Esophagus (tissue), 2 donors: Measurements from ENCODE around the gene RIMBP2. TPM values are rescaled to one million over a fixed set of nuclear protein-coding genes. Genes with fewer than 3 reads are reported as not detected.

Source experiments
- H3K27ac ChIP-seq, 2 donors: one replicate each; pipeline ENCODE4 v1.5.1; 2013; ENCODE audit warnings: low read depth in 2 of 2, mild to moderate bottlenecking in 2 of 2, inconsistent platforms in 1 of 2, low read length in 1 of 2, moderate library complexity in 1 of 2
- H3K27me3 ChIP-seq, 2 donors: one replicate each; pipeline ENCODE4 v1.6.1; 2013; ENCODE audit warnings: low read length in 2 of 2, control low read depth in 1 of 2, mild to moderate bottlenecking in 1 of 2; ENCODE audit not compliant: insufficient read depth in 2 of 2, control insufficient read depth in 1 of 2
- H3K36me3 ChIP-seq, 2 donors: one replicate each; pipeline ENCODE4 v1.6.1; 2013; ENCODE audit warnings: low read length in 1 of 2; ENCODE audit not compliant: control insufficient read depth in 2 of 2, insufficient read depth in 2 of 2
- H3K4me1 ChIP-seq, 2 donors: one replicate each; pipeline ENCODE4 v1.6.1; 2013; ENCODE audit warnings: low read length in 1 of 2; ENCODE audit not compliant: control insufficient read depth in 2 of 2, insufficient read depth in 2 of 2
- H3K4me3 ChIP-seq, 2 donors: one replicate each; pipeline ENCODE4 v1.5.1; 2013; ENCODE audit warnings: low read length in 2 of 2, mild to moderate bottlenecking in 2 of 2, low read depth in 1 of 2, moderate library complexity in 1 of 2
- H3K9me3 ChIP-seq, 2 donors: one replicate each; pipeline ENCODE4 v1.6.1; 2013; ENCODE audit warnings: mild to moderate bottlenecking in 2 of 2, low read depth in 1 of 2, low read length in 1 of 2, moderate library complexity in 1 of 2; ENCODE audit not compliant: control insufficient read depth in 2 of 2, insufficient read depth in 1 of 2
- WGBS, 2 donors: extraction: QIAGEN DNeasy Blood & Tissue Kit; methylation state at CpG; one replicate each; pipeline ENCODE4 v1.1.7; 2013; 5-methylcytosine and 5-hydroxymethylcytosine counted together
- polyA plus RNA-seq, 2 donors: library from polyadenylated mRNA; stranded (reverse); fragments of 200-250 nt; gene quantifications; one replicate each; pipeline ENCODE4 v1.2.3, GENCODE V29; 2013
- donor health status: healthy with polysubstance abuse.
- donor health status: Bipolar disorder and iron deficiency.

RIMBP2 gene
- polyA plus RNA-seq, 2 donors, result 0.20 to 0.69 TPM

DNA sequence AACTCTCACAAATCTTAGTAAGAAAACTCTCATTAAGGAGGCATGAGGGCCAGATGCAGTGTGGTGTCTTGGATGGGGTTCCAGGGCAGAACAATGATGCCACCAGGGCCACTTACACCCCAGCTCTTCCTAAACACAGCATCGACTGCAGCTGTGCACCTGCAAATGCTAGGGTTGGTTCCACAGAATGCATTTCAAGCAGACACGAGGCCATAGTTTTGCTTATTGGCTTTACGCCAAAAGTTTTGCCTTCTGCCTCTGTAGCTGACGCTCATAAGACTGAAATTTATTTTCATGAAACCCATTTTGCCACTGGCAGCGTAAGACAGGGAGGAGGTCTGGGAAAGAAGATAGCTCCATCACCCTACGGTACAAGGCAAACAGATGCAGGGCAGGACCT is 179.0 kb downstream of the RIMBP2 start:
- no peak overlapping the region for H3K27ac ChIP-seq
- H3K27me3 ChIP-seq, result no peaks in the 10 kb centered on the region
- peaks cover 2 to 4% of the 10 kb centered on the region in 2 donors for H3K9me3 ChIP-seq
- H3K36me3 ChIP-seq, result no peaks in the 10 kb centered on the region
- H3K4me3 ChIP-seq, result no peak overlapping the region
- WGBS, 2 donors, result 71 to 81% methylated on average over 6 of the region's 6 CpGs
- H3K4me1 ChIP-seq, result no peaks in the 10 kb centered on the region

- no peaks in the 10 kb centered on the region for H3K27me3 ChIP-seq
- H3K9me3 ChIP-seq, result peaks cover 0 to 4% of the 10 kb centered on the region in 2 donors
- H3K4me1 ChIP-seq, result no peaks in the 10 kb centered on the region
- no peaks in the 10 kb centered on the region for H3K36me3 ChIP-seq
- H3K27ac ChIP-seq, result no peak overlapping the region
- no peak overlapping the region for H3K4me3 ChIP-seq
Observed at GRCh38 chr12:130530429-130530828, 185.7 kb downstream of the RIMBP2 start.

DNA sequence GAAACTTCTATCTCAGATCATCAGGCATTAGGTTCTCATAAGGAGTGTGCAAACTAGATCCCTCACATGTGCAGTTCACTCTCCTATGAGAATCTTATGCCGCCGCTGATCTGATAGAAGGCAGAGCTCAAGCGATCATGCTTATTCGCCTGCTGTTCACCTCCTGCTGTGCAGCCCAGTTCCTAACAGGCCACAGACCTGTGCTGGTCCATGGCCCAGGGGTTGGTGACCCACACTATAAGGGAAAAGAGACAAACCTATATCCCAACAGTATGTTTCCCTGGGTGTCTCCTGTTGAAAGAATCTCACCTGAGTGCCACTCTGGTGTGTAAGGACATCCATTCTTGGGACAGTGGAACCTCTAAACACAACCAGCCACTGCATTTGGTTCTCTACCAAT is 186.3 kb downstream of the RIMBP2 start:
- no peak overlapping the region for H3K4me3 ChIP-seq
- H3K27me3 ChIP-seq, result no peaks in the 10 kb centered on the region

DNA sequence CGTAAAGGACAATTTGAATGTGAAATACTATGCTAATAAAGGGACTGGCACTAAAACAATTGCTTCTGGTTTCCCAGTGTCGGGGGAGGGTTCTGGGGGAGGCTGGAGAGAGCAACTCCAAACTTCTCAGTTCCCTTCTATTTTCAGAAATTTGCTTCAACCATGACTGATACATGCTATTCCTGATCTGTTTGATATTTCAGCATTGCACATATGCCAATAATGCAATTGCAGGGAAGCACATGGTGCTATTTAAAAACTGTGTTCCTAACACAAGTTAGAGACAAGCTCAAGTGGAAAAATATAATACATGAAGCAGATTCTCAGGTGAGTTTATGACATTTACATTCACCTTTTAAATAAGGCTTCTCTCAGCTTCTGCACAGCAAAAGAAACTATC is 188.9 kb downstream of the RIMBP2 start:
- Histone ChIP-seq H3K27me3 (no peaks in the 10 kb centered on the region), H3K4me1 (no peaks in the 10 kb centered on the region), H3K9me3 (no peaks in the 10 kb centered on the region), H3K36me3 (no peaks in the 10 kb centered on the region), H3K27ac (no peak overlapping the region), H3K4me3 (no peak overlapping the region)
- WGBS, 2 donors, result 28 to 31% methylated on average over 2 of the region's 2 CpGs

More for the DNA sequence above, 186.3 kb downstream of the RIMBP2 start:
- WGBS, 2 donors, result 95% methylated on average over 4 of the region's 4 CpGs
- Histone ChIP-seq H3K36me3 (no peaks in the 10 kb centered on the region), H3K9me3 (peaks cover 0 to 3% of the 10 kb centered on the region in 2 donors), H3K27ac (no peak overlapping the region), H3K4me1 (no peaks in the 10 kb centered on the region)

DNA sequence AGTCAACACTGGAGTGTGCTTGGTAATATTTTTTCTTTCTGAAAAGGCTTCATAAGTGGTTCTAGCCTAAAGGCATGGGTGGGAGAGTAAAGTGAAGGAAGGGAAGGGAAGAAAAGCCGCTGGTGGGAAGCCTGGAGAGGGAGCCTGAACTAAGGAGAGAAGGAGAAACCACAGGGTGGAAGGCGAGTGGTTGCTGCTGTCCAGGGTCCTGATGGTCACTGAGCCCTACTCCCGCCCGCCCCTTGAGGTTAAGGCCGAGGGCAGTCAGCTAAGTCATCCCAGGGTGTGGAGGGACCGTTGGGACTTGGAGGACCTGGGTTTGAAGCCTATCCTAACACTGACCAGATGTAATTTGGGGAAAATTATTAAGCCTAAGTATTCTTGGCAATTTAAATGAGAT is 189.3 kb downstream of the RIMBP2 start:
- no peaks in the 10 kb centered on the region for H3K9me3 ChIP-seq
- H3K27ac ChIP-seq, result no peak overlapping the region
- H3K27me3 ChIP-seq, result no peaks in the 10 kb centered on the region
- WGBS, 2 donors, result 9 to 20% methylated on average over 6 of the region's 6 CpGs
- H3K36me3 ChIP-seq, result no peaks in the 10 kb centered on the region
- no peak overlapping the region for H3K4me3 ChIP-seq
- H3K4me1 ChIP-seq, result no peaks in the 10 kb centered on the region

- Histone ChIP-seq H3K36me3 (no peaks in the 10 kb centered on the region), H3K9me3 (no peaks in the 10 kb centered on the region), H3K4me3 (no peak overlapping the region), H3K27me3 (no peaks in the 10 kb centered on the region), H3K27ac (no peak overlapping the region), H3K4me1 (no peaks in the 10 kb centered on the region)
- WGBS, 2 donors, result 79 to 84% methylated on average over 9 to 10 of the region's 10 CpGs
Observed at GRCh38 chr12:130525384-130526172, 190.5 kb downstream of the RIMBP2 start.

DNA sequence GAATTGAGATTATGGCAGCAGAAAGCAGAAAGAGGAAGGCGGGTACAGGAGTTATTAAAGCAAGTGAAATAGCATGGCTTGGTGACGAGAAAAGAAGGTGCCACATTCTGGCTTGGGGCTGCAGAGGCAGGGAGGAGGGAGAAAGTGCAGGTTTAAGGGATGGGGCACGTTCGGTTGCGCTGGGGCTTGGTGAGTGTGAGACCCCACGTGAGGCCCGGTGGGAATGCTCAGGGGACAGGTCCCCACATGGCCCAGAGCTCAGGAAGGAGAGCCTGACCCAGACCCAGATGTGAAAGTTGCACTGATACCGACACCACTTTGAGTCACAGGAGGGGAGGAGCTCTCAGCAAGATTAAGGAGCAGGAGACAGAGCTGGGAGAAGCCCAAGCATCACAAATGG is 191.3 kb downstream of the RIMBP2 start:
- WGBS, 2 donors, result 75 to 81% methylated on average over 8 of the region's 8 CpGs
- Histone ChIP-seq H3K4me3 (no peak overlapping the region), H3K9me3 (no peaks in the 10 kb centered on the region), H3K27ac (no peak overlapping the region), H3K27me3 (no peaks in the 10 kb centered on the region), H3K4me1 (no peaks in the 10 kb centered on the region), H3K36me3 (no peaks in the 10 kb centered on the region)

GRCh38 chr12:130523863-130524614 is 192.1 kb downstream of the RIMBP2 start:
- Histone ChIP-seq H3K27me3 (no peaks in the 10 kb centered on the region), H3K36me3 (no peaks in the 10 kb centered on the region), H3K4me3 (no peak overlapping the region), H3K27ac (no peak overlapping the region), H3K9me3 (no peaks in the 10 kb centered on the region), H3K4me1 (no peaks in the 10 kb centered on the region)
- WGBS, 2 donors, result 64 to 75% methylated on average over 9 of the region's 9 CpGs

DNA sequence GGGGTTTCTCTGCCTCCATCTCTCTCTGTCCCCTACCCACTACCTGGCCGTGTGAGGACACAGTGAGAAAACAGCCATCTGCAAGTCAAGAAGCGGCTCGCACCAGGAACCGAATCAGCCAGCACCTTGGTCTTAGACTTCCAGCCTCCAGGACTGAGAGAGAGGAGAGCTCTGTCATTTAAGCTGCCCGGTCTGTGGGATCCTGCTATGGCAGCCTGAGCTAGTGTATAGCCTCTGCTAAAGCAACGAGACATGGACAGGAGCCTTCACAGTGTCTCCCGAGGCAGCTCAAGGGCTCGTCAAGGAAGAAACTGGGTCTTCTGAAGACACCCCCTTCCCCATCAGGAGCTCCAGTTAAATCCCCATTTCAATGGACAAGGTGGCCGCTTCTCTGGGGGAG is 192.9 kb downstream of the RIMBP2 start:
- H3K27ac ChIP-seq, result no peak overlapping the region
- H3K36me3 ChIP-seq, result no peaks in the 10 kb centered on the region
- WGBS, 2 donors, result 78 to 86% methylated on average over 9 of the region's 9 CpGs
- H3K4me3 ChIP-seq, result no peak overlapping the region
- H3K27me3 ChIP-seq, result no peaks in the 10 kb centered on the region
- H3K9me3 ChIP-seq, result no peaks in the 10 kb centered on the region
- no peaks in the 10 kb centered on the region for H3K4me1 ChIP-seq
